Measurements from ENCODE around the gene KTN1.

- TF ChIP-seq CTCF (IDR thresholded peaks at IDR 0.05; ENCODE audit: borderline replicate concordance, extremely low read depth, low read length, poor library complexity, severe bottlenecking) (no peak), EZH2 (IDR thresholded peaks at IDR 0.05; ENCODE audit: borderline replicate concordance, low read depth, low read length, severe bottlenecking) (no peak)
Measured at GRCh38 chr14:55571125-55571889, 8.7 kb upstream of the KTN1 start.
